Measurements from ENCODE around the gene NPFFR1.
"Not testable (repeated sequence)": the region's sequence is repeated elsewhere in the genome, so short reads cannot be mapped to it uniquely, and the experiment has no call there.

Gene NPFFR1

DNA sequence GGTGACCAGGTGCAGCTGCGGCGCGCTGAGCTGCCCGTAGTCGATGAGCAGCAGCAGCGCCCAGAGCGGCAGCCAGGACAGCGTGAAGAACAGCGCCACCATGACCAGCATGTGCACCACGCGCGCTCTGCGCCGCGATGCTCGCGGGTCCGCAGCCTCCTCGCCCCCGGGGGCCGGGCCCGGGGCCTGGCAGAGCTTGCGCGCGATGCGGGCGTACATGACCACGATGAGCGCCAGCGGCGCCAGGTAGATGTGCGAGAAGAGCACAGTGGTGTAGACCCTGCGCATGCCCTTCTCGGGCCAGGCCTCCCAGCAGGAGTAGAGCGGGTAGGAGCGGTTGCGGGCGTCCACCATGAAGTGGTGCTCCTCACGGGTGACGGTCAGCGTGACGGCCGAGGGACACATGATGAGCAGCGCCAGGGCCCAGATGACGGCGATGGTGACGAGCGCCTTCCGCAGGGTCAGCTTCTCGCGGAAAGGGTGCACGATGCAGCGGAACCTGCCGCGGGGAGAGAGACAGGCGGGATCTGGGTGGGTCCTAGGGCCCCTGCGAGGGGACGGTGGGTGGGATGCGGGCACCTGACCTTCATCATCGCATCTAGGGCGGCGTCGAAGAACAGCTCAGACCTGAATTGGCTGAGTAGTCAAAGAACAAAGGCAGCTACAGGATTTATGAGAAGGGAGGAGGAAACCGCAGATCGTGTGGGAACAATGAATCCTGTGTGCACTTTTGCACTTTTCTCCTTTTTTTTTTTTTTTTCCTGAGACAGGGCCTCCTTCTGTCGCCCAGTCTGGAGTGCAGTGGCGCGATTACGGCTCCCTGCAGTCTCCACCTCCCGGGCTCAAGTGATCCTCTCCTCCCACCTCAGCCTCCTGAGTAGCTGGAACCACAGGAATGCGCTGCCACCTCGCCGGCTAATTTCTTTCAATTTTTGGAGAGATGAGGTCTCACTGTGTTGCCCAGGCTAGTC lies 28.2 kb downstream of the NPFFR1 start:
- DNase-seq (ENCODE audit: low spot score): peak; percentile 65

GRCh38 chr10:70254778-70255328 lies 29.0 kb downstream of the NPFFR1 start:
- DNase-seq (ENCODE audit: low spot score): no peak

DNA sequence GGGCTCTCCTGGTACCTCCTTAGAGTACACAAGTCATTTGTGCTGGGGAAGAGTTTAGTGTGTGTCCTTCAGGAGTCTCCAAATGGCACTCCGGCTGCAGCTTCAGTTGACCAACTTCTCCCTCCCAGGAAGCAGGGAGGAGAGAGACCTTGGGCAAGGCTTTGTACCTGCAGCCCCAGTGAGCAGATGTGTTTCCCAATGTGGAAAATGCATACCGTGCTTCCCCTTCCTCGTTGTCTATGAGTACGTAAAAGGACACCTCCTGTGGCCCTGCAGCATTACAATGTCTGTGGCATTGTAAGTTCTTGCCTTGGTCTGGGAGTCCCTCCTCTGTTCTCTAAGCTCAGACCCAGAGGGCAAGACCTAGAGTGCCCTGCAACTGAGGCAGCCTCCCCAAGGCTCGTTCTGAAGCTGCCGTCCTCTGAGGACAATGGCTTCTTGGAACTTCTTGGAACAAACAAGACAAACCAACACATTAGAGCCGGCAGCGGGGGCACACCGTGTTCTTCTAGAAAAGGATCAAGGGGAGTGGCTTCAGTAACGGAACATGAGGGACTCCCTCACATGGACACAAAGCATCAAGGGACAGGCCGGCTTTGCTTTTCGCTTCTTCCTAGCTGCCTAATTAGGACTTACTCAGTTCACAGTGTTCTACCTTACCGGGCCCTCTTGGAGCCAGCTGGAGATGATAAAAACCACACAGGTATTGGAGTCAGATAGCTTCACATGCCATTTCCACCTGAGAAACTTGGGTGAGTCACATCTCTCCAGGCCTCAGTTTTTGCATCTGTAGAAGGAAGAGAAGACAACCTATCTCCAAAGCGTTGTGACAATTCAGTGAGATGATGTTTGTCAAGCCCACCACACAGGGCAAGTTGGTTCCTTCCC lies 29.7 kb downstream of the NPFFR1 start:
- no peak for DNase-seq (ENCODE audit: low spot score)

- peak; percentile 84 for DNase-seq (ENCODE audit: low spot score)
Measured at GRCh38 chr10:70250961-70251680, 32.7 kb downstream of the NPFFR1 start.

GRCh38 chr10:70247360-70247759 lies 36.4 kb downstream of the NPFFR1 start:
- peak; percentile 55 for DNase-seq (ENCODE audit: low spot score)

DNA sequence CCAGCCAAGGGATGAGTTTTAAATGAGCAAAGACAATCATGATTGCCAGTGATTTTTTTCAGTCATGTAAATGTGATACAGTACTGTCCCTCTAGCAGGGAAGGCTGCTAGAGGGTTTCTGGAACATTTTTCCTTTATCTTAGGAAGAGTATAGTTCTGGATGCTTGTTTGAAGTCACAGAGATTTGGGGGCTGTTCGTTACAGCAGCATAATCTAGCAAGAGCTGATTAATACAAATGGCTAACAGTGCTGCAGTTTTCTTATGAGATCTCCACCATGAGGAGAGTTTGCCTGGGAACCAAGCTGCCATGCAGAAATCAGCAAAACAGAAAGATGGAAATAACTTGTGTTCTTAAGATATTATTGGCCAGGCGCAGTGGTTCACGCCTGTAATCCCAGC lies 42.7 kb downstream of the NPFFR1 start:
- DNase-seq (ENCODE audit: low spot score): no peak

- DNase-seq (ENCODE audit: low spot score): not testable (repeated sequence)
Measured at GRCh38 chr10:70239986-70240385, 43.8 kb downstream of the NPFFR1 start.

GRCh38 chr10:70239077-70239976 lies 44.5 kb downstream of the NPFFR1 start:
- not testable (repeated sequence) for DNase-seq (ENCODE audit: low spot score)

DNA sequence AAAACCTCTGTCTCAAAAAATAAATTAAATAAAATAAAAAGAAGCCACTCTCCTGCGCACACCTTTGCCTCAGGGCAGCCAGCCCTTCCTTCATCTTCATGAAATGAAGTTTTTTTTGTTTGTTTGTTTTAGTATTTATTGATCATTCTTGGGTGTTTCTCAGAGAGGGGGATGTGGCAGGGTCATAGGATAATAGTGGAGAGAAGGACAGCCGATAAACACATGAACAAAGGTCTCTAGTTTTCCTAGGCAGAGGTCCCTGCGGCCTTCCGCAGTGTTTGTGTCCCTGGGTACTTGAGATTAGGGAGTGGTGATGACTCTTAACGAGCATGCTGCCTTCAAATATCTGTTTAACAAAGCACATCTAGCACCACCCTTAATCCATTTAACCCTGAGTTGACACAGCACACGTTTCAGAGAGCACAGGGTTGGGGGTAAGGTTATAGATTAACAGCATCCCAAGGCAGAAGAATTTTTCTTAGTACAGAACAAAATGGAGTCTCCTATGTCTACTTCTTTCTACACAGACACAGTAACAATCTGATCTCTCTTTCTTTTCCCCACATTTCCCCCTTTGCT lies 45.8 kb downstream of the NPFFR1 start:
- not testable (repeated sequence) for DNase-seq (ENCODE audit: low spot score)

DNA sequence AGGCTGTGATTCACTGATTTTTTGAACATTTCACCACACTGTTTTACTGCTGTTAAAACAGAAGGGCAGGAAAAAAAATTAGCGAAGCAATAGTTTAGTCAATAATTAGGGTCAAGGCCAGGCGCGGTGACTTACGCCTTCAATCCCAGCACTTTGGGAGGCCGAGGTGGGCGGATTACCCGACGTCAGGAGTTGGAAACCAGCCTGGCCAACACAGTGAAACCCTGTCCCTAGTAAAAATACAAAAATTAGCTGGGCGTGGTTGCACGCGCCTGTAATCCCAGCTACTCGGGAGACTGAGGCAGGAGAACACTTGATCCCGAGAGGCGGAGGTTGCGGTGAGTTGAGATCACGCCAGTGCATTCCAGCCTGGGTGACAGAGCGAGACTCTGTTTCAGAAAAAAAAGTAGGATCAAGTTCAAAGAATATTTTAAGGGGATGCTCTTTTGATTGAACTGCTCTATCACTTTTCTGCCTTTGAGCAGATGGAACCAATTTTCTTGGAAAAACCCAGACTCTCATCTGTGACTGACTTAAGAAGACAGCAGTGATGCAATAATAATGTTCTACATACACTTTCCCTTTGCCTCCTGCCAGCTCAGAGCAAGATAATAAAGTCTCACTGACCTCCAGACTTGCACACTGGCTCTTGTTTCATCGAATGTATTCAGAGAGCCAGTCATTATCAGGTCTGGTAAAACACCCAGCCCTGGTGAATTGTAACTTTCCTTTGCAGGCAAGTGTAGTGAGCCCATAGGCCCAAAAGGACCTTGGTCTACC lies 48.9 kb downstream of the NPFFR1 start:
- no peak for DNase-seq (ENCODE audit: low spot score)

DNA sequence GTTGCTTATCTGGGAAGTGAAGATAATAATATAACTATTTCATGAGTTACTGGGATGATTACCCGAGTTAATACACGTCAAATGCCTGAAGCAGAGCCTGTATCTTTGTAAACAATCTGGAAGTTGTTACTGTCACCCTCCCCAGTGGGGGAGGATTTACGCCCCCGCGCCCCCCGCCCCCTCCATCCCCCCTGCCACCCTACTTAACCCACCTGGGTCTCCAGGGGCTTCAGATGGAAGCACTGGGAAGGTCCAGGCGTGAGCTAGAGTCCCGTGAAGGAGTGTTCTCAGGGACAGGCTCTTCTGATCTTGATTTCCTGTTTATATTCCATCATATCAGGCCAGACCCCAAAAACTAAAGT lies 49.9 kb downstream of the NPFFR1 start:
- no peak for DNase-seq (ENCODE audit: low spot score)

GRCh38 chr10:70233109-70233938 lies 50.5 kb downstream of the NPFFR1 start, which contains the start of gene PPA1:
Gene PPA1, minus strand, starts transcription at chr10:70233429. Its CDS starts 102 bp downstream, at chr10:70233327.
- peak; percentile 98 for DNase-seq (ENCODE audit: low spot score)

DNA sequence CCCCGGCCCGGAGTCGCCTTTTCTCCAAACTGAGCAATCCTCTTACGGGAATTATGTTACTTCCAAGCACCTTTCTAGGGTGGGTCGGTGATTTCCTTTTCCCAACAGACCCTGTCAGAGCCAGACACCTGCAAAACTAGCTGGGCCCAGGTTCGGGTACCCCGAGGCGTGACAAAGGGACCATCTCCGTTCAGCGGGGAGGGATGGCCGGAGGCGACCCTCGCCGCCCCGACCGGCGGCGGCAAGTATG lies 51.0 kb downstream of the NPFFR1 start:
- no peak for DNase-seq (ENCODE audit: low spot score)

DNA sequence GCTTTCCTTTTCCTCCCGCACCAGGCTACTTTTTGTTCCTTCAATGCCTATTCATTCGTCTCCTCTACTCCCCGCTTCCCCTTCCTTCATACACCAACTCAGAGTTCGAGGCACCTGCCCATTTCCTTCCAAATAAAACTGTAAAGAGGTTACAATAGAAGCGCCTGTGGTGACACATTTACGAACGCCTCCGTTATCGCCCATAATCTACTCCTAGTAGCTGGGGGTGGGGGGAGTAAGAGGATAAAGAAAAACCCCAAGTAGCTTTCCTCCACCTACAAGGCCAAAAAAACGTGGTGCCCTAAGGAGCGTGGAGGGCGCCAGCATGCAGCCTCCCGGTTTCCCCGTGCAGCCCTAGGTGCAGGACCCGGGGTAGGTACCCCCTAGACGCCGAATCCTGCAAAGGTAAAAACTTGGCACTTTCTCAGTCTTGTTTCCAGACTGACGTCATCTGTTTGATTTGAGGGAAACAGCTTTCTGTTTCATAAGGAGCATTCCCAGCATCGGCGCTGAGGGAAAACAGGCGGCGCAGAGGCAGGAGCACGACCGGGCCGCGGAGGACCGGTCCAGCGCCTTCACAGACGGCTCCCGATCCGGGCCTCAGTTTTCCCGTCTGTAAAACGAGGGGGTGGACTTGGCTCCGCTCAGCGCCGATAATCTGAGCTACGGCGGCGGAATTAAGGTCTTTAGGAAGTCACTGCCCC lies 51.5 kb downstream of the NPFFR1 start:
- DNase-seq (ENCODE audit: low spot score): no peak

- DNase-seq (ENCODE audit: low spot score): no peak
Measured at GRCh38 chr10:70228491-70228890, 55.3 kb downstream of the NPFFR1 start.

DNA sequence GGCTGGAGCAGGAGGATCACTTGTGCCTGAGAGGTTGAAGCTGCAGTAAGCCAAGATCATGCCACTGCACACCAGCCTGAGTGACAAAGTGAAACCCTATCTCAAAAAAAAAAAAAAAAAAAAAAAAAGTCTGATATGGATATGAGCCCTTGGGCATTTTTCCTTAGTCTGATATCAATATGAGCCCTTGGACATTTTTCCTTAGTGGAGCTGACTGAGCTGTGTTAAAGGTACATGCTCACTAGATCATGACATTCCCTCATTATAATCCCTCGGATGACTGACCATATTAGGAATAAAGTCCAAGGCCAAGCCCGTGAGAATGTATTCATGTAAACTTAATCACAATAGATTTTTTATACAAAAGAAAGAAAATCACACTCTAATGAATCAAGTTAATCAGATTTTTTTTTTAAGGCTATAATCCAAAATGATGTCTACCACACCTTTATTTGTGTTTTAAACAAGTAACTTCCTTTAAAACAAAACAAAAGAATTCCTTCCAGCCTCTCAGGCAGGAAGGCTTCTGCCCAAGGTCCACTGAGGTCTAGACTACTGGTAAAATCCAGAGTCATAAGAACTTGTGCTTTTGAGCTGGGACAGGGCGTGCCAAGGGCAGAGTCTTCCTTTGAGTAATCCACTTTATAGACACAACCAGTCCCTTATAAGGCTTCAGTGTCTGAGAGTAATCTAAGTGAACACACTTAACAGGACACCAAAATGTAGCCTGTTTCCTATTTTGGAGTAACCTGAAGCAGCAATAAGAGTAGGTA lies 56.1 kb downstream of the NPFFR1 start:
- DNase-seq (ENCODE audit: low spot score): no peak

GRCh38 chr10:70223728-70224127 lies 60.1 kb downstream of the NPFFR1 start:
- no peak for DNase-seq (ENCODE audit: low spot score)
